ENCODE results near the gene SYPL1. TPM values are rescaled to one million over a fixed set of nuclear protein-coding genes. Genes with fewer than 3 reads are reported as not detected.

SYPL1 gene
- total RNA-seq, 1 experiment from 2014 or later, result 98.3 TPM

- BruUV-seq (replicated peaks), result no TSS peak
- ChIA-PET CTCF (interaction anchor here (2.5 kb wide), 1 partner anchor 95 kb away, joined by 21 read pairs; no protein-coding TSS in a partner anchor), POLR2A (no interaction called here)
- Histone ChIP-seq H3K27ac (ENCODE audit: low read length) (peak overlapping the region; percentile 54; the same call in 1 of the 2 replicates), H3K4me1 (ENCODE audit: control insufficient read depth, insufficient read depth, low read length) (peaks cover 28% of the 10 kb centered on the region), H3K9me3 (ENCODE audit: control insufficient read depth, insufficient read depth, low read depth, low read length) (no peaks in the 10 kb centered on the region), H3K27me3 (ENCODE audit: control insufficient read depth, insufficient read depth, low read length) (no peaks in the 10 kb centered on the region), H3K36me3 (ENCODE audit: control insufficient read depth, insufficient read depth, low read length) (no peaks in the 10 kb centered on the region), H3K4me3 (ENCODE audit: low read depth in 2 of 2, low read length in 2 of 2) (no peak overlapping the region)
- in situ Hi-C loops (cut with HindIII; ENCODE audit: low pct_unique_long_range_greater_than_20kb, low sequenced_read_pairs) (loop anchor here (25.0 kb wide), 1 partner anchor 103 kb away; no protein-coding TSS in a partner anchor), intact Hi-C loops (cut with micrococcal nuclease; ENCODE audit: unreplicated experiment) (no loop called here)
- no peak for TF ChIP-seq TCF7L2 (IDR thresholded peaks at IDR 0.05; ENCODE audit: low read depth, low read length)
- TF ChIP-seq REST (IDR thresholded peaks at IDR 0.05; ENCODE audit: insufficient read depth in 1 of 2, low read depth in 2 of 2, low read length in 1 of 2), result no peak
- TF ChIP-seq SIN3A (IDR thresholded peaks at IDR 0.05; ENCODE audit: borderline replicate concordance, insufficient read depth, low read depth, low read length), result no peak
- no peak for TF ChIP-seq POLR2AphosphoS5 (IDR thresholded peaks at IDR 0.05; ENCODE audit: low read depth, low read length)
- no peak for TF ChIP-seq CTCF (IDR thresholded peaks at IDR 0.05)
- DNase-seq (ENCODE audit: low read depth, low spot score), result no peak
- no peak for ATAC-seq
Measured at GRCh38 chr7:106058928-106059324, 53.2 kb downstream of the SYPL1 start.

GRCh38 chr7:106057962-106058927 is 53.9 kb downstream of the SYPL1 start:
- ChIA-PET CTCF (interaction anchor here (0.8 to 2.5 kb wide), 2 partner anchors 95 to 97 kb away, joined by 3 to 21 read pairs; no protein-coding TSS in a partner anchor), POLR2A (no interaction called here)
- BruUV-seq (replicated peaks), result no TSS peak
- Histone ChIP-seq H3K4me3 (ENCODE audit: low read depth in 2 of 2, low read length in 2 of 2) (no peak overlapping the region), H3K9me3 (ENCODE audit: control insufficient read depth, insufficient read depth, low read depth, low read length) (no peaks in the 10 kb centered on the region), H3K27ac (ENCODE audit: low read length) (peak overlapping the region; percentile 54; the same call in 1 of the 2 replicates), H3K4me1 (ENCODE audit: control insufficient read depth, insufficient read depth, low read length) (peaks cover 22% of the 10 kb centered on the region), H3K27me3 (ENCODE audit: control insufficient read depth, insufficient read depth, low read length) (no peaks in the 10 kb centered on the region), H3K36me3 (ENCODE audit: control insufficient read depth, insufficient read depth, low read length) (no peaks in the 10 kb centered on the region)
- DNase-seq (ENCODE audit: low read depth, low spot score) (no peak), ATAC-seq (no peak)
- in situ Hi-C loops (cut with HindIII; ENCODE audit: low pct_unique_long_range_greater_than_20kb, low sequenced_read_pairs), result loop anchor here (25.0 kb wide), 1 partner anchor 104 kb away; no protein-coding TSS in a partner anchor
- TF ChIP-seq REST (IDR thresholded peaks at IDR 0.05; ENCODE audit: insufficient read depth in 1 of 2, low read depth in 2 of 2, low read length in 1 of 2) (no peak), POLR2AphosphoS5 (IDR thresholded peaks at IDR 0.05; ENCODE audit: low read depth, low read length) (no peak), CTCF (IDR thresholded peaks at IDR 0.05) (no peak), SIN3A (IDR thresholded peaks at IDR 0.05; ENCODE audit: borderline replicate concordance, insufficient read depth, low read depth, low read length) (no peak), TCF7L2 (IDR thresholded peaks at IDR 0.05; ENCODE audit: low read depth, low read length) (no peak)
- intact Hi-C loops (cut with micrococcal nuclease; ENCODE audit: unreplicated experiment), result loop anchor here (1.0 kb wide), 1 partner anchor 95 kb away; no protein-coding TSS in a partner anchor

All from Panc1 (cell line).